Measurements from ENCODE around the gene PPP1R14B. TPM values are rescaled to one million over a fixed set of nuclear protein-coding genes. Genes with fewer than 3 reads are reported as not detected.
A peak's percentile ranks its signal among the peaks of the same experiment; 100 is the strongest.

PPP1R14B gene
- total RNA-seq, 2 experiments from 2014 or later = 142 to 177 TPM

DNA sequence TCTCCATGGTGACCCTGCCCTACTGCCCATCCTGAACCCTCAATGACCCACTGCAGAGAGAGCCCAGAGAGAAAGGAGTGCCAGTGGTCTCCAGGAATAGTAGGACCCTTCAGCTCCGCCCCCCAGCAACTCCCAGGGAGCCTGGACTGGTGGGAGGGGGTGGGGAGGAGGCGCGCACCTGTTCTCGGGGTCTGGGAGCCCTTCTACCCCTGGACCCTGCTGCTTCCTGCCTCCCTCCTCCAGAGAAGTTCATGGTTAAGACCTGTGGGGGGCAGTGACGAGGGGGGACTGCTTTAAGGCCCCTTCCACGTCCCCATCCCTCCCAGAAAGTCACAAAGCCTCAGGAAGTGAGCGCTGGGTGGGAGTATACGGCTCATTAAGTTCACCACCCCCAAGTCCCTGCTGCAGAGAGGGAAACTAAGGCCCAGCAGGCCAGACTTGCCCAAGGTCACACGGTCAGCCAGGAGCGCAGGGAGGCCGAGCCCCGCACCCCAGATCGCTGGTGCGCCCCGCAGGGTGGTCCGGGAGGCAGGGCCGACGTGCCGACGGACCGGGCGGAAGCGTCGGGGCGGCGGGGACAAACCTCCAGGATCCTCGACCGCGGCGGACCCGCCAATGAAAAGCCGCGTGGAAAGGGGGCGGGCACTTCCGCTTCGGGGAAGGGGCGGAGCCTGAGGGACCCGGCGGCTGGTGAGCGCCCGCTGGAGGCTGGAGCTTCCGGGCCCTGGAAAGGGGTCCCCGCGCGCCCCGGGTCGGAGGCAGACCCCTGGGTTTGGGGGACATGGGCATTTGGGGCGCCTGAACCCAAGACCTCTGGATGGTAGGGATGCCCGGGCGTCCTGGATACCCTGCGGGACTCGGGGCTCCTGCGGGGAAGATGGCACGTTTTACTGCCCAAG lies 20.9 kb downstream of the PPP1R14B start, which contains the start of the genes NUDT22 and TRPT1:
Gene NUDT22 (plus strand): TSS at position 667 of the 899 bp plus-strand sequence. CDS start 379 bp downstream, outside the sequence.
Gene TRPT1 (minus strand): TSS at position 579 of the 899 bp plus-strand sequence. CDS start 326 bp downstream, at position 253.
- CTCF ChIA-PET = interaction anchor here (0.8 to 3.4 kb wide), 17 partner anchors 11 to 1440 kb away, joined by 3 to 36 read pairs (median 6); partner anchors contain the start of genes CCDC88B, ESRRA, FERMT3 and FKBP2
- peaks cover 35% of the 10 kb centered on the region for H3K4me1 Mint-ChIP-seq
- H3K9me3 Mint-ChIP-seq (ENCODE audit: low read depth) = no peaks in the 10 kb centered on the region

DNA sequence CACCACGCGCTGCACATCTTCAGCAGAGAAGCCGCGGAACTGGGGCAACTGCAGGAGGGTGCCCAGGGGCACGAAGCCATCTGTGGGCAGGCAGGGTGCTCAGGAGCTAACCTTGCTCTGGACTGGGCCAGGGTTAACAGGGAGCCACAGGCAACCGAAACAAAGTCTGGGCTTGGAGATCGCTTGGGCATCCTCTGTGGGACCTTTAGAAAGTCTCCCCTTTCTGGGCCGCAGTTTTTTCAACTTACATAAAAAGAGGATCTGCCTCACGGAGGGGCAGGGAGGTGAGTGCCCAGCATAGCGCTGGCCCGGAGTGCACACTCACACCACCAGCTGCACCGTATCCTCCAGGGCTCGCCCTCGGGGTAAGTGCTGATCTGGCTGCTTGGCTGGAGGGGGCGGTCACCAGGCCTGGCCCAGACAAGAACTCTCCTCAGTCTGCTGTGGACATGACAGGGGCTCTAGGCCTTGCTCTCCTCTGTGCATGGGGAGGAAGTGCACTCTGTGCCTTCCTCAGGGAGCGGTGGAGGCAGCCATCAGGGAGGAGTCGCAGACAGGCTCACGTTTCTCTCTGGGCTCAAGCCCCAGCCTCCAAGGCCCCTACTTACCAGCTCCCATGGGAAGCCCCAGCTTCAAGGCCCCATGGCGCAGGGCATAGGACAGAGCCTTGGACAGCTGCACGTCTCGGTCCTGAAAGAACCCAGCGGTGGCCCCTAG lies 21.7 kb downstream of the PPP1R14B start:
- Mint-ChIP-seq H3K27ac (peak overlapping the region; percentile 90), H3K9me3 (ENCODE audit: low read depth) (no peaks in the 10 kb centered on the region), H3K27me3 (no peaks in the 10 kb centered on the region), H3K4me1 (peaks cover 35% of the 10 kb centered on the region), H3K4me3 (peak overlapping the region; percentile 87), H3K36me3 (peaks cover 8% of the 10 kb centered on the region)
- ATAC-seq (no peak), DNase-seq (no peak)
- CTCF ChIA-PET = interaction anchor here (1.5 to 3.4 kb wide), 5 partner anchors 17 to 78 kb away, joined by 8 to 36 read pairs (median 16); partner anchors contain the start of genes ESRRA, FERMT3 and PPP1R14B

More for the DNA sequence above, 20.9 kb downstream of the PPP1R14B start, which contains the start of the genes NUDT22 and TRPT1:
- DNase-seq (peak; percentile 96), ATAC-seq (peak; percentile 71)
- H3K4me3 Mint-ChIP-seq = peak within 1 kb of the TSS; percentile 87
- no peaks in the 10 kb centered on the region for H3K27me3 Mint-ChIP-seq
- peaks cover 6% of the 10 kb centered on the region for H3K36me3 Mint-ChIP-seq
- peak within 1 kb of the TSS; percentile 90 for H3K27ac Mint-ChIP-seq

DNA sequence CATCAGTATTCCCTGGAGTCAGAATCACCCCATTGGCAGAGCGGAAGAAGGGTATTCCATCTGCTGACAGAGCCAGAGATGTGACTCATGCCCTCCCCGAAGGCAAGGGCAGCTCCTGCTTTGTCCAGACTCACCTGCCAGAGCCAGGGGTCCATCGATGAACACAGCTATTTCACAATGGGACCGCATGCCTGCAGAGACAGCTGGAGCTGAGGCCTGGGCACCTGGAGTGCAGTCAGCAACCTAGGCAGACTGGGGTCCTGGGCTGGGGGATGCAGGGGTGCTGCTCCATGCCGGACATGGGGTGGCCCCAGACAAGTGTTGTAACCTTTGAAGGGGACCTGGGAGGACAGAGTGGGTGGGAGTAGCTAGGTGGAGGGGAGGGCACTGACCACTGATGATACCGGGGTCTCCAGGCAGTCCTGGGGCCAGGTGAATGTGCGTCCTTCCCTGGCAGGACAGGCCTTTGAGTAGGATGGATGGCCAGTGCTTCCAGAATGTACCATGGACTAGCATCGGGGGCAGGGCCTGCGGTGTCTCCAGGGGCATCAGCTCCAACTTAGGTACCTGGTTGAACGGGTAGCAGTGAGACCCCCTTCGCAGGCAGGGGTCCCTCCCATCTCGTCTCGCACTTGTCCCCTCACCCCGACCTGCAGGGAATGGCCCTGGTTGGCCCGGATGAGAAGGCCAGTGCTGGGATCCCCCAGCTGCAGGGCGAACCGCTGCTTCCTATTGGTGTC lies 22.4 kb downstream of the PPP1R14B start:
- peak overlapping the region; percentile 90 for H3K27ac Mint-ChIP-seq
- CTCF ChIA-PET = interaction anchor here (1.2 to 3.4 kb wide), 5 partner anchors 16 to 80 kb away, joined by 3 to 36 read pairs (median 7); partner anchors contain the start of genes FERMT3 and PLCB3
- H3K27me3 Mint-ChIP-seq = no peaks in the 10 kb centered on the region
- H3K4me3 Mint-ChIP-seq = peak overlapping the region; percentile 87
- H3K9me3 Mint-ChIP-seq (ENCODE audit: low read depth) = no peaks in the 10 kb centered on the region
- peaks cover 29% of the 10 kb centered on the region for H3K4me1 Mint-ChIP-seq
- H3K36me3 Mint-ChIP-seq = peaks cover 9% of the 10 kb centered on the region
- no peak for ATAC-seq
- DNase-seq = no peak

DNA sequence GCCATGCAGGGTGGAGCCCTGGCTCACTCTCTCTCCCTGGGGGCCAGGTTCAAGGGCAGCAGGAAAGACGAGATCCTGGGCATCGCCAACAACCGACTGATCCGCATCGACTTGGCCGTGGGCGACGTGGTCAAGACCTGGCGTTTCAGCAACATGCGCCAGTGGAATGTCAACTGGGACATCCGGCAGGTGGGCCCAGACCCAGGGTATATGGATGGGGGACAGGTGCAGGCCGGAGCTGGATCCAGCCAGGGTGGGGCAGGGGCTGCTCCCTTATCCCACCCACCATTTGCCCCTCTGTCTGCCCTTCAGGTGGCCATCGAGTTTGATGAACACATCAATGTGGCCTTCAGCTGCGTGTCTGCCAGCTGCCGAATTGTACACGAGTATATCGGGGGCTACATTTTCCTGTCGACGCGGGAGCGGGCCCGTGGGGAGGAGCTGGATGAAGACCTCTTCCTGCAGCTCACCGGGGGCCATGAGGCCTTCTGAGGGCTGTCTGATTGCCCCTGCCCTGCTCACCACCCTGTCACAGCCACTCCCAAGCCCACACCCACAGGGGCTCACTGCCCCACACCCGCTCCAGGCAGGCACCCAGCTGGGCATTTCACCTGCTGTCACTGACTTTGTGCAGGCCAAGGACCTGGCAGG lies 23.6 kb downstream of the PPP1R14B start:
- no peaks in the 10 kb centered on the region for H3K9me3 Mint-ChIP-seq (ENCODE audit: low read depth)

DNA sequence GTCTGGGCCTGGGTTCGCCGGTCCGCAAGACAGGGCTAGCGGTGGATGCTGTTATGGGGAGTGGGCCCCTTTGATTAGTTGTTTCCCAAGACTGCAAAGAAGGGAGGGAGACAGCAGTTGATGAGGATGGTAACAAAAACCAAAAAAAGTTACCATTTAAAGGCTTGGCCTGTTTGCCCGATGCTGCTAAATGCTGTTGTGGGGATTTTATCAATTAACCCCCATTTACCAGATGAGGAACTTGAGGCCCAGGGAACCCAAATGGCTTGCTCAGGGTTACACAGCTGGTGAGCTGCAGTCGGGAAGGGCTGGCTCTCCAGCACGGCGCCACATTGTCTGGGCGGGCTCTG lies 24.1 kb downstream of the PPP1R14B start:
- Mint-ChIP-seq H3K4me3 (no peak overlapping the region), H3K27me3 (no peaks in the 10 kb centered on the region), H3K9me3 (ENCODE audit: low read depth) (no peaks in the 10 kb centered on the region), H3K4me1 (peaks cover 19% of the 10 kb centered on the region), H3K27ac (no peak overlapping the region), H3K36me3 (peaks cover 14% of the 10 kb centered on the region)
- DNase-seq (no peak), ATAC-seq (no peak)
- CTCF ChIA-PET = interaction anchor here (0.7 to 1.8 kb wide), 3 partner anchors 18 to 78 kb away, joined by 3 to 7 read pairs (median 3); partner anchors contain the start of genes CATSPERZ and PLCB3

More for the DNA sequence above, 23.6 kb downstream of the PPP1R14B start:
- ATAC-seq (no peak), DNase-seq (no peak)
- CTCF ChIA-PET = interaction anchor here (0.7 to 1.8 kb wide), 5 partner anchors 17 to 81 kb away, joined by 3 to 7 read pairs (median 3); partner anchors contain the start of genes CATSPERZ, FERMT3 and PLCB3
- no peak overlapping the region for H3K4me3 Mint-ChIP-seq
- H3K4me1 Mint-ChIP-seq = peaks cover 22% of the 10 kb centered on the region
- H3K36me3 Mint-ChIP-seq = peaks cover 12% of the 10 kb centered on the region
- no peaks in the 10 kb centered on the region for H3K27me3 Mint-ChIP-seq
- H3K27ac Mint-ChIP-seq = no peak overlapping the region

DNA sequence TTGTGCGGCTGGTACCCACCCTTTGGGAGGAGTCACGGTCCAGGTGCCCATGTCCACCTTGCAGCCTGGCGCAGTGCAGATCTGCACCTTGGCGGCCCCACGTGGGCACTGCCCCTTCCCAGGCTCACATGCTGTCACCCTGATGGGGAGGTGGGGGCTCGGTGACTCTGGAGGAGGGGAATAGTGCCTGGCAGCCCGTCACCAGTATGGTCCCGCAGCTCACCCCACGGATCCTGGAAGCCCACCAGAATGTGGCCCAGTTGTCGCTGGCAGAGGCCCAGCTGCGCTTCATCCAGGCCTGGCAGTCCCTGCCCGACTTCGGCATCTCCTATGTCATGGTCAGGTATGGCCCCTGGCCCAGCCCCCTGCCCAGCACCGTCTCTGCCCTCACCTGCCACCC lies 25.9 kb downstream of the PPP1R14B start:
- no peak for ATAC-seq
- no peak overlapping the region for H3K27ac Mint-ChIP-seq
- H3K36me3 Mint-ChIP-seq = peaks cover 19% of the 10 kb centered on the region
- peaks cover 11% of the 10 kb centered on the region for H3K4me1 Mint-ChIP-seq
- CTCF ChIA-PET = no interaction called here
- H3K27me3 Mint-ChIP-seq = no peaks in the 10 kb centered on the region
- no peak for DNase-seq
- no peak overlapping the region for H3K4me3 Mint-ChIP-seq
- no peaks in the 10 kb centered on the region for H3K9me3 Mint-ChIP-seq (ENCODE audit: low read depth)

DNA sequence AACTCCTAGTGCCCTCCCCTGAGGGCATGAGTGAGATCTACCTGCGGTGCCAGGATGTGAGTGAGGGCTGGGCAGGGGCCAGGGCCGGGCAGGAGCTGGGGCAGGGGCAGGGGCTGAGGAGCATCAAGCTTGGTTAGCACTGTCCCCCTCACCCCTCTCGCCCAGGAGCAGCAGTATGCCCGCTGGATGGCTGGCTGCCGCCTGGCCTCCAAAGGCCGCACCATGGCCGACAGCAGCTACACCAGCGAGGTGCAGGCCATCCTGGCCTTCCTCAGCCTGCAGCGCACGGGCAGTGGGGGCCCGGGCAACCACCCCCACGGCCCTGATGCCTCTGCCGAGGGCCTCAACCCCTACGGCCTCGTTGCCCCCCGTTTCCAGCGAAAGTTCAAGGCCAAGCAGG lies 26.5 kb downstream of the PPP1R14B start:
- DNase-seq (no peak), ATAC-seq (no peak)
- no peak overlapping the region for H3K27ac Mint-ChIP-seq
- CTCF ChIA-PET = no interaction called here
- no peaks in the 10 kb centered on the region for H3K27me3 Mint-ChIP-seq
- H3K9me3 Mint-ChIP-seq (ENCODE audit: low read depth) = no peaks in the 10 kb centered on the region
- H3K36me3 Mint-ChIP-seq = peaks cover 19% of the 10 kb centered on the region
- peaks cover 10% of the 10 kb centered on the region for H3K4me1 Mint-ChIP-seq
- no peak overlapping the region for H3K4me3 Mint-ChIP-seq

DNA sequence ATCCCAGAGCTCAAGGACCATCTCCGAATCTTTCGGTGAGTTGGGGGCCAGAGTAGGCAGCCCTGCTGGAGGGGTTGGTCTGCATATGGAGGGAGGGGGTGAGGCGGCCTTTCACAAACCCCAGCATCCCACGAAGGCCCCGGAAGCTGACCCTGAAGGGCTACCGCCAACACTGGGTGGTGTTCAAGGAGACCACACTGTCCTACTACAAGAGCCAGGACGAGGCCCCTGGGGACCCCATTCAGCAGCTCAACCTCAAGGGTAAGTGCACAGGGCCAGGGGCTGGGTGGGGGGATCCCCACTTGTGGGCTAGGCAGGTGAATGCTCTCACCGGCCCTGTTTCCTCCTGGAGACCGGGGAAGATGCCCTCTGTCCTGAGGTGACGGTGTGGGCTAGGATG lies 27.0 kb downstream of the PPP1R14B start:
- CTCF ChIA-PET = interaction anchor here (0.6 kb wide), 1 partner anchor 1447 kb away, joined by 3 read pairs; no protein-coding TSS in a partner anchor

DNA sequence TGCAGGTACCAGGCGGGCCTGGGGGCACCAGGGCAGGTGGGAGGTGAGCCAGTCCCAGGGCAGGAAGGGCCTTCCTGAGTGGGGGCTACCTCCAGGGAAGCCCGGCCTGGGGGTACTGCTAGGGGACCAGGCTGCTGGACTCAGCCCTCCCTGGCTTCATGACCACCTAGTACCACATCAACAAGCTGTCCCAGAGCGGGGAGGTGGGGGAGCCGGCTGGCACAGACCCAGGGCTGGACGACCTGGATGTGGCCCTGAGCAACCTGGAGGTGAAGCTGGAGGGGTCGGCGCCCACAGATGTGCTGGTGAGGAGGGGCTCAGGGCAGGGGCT lies 27.4 kb downstream of the PPP1R14B start:
- no peaks in the 10 kb centered on the region for H3K27me3 Mint-ChIP-seq
- CTCF ChIA-PET = interaction anchor here (0.6 kb wide), 1 partner anchor 1446 kb away, joined by 3 read pairs; no protein-coding TSS in a partner anchor

More for the DNA sequence above, 27.0 kb downstream of the PPP1R14B start:
- Mint-ChIP-seq H3K36me3 (peaks cover 24% of the 10 kb centered on the region), H3K27ac (no peak overlapping the region), H3K4me3 (no peak overlapping the region), H3K27me3 (no peaks in the 10 kb centered on the region), H3K4me1 (peaks cover 8% of the 10 kb centered on the region), H3K9me3 (ENCODE audit: low read depth) (no peaks in the 10 kb centered on the region)
- ATAC-seq (no peak), DNase-seq (no peak)

DNA sequence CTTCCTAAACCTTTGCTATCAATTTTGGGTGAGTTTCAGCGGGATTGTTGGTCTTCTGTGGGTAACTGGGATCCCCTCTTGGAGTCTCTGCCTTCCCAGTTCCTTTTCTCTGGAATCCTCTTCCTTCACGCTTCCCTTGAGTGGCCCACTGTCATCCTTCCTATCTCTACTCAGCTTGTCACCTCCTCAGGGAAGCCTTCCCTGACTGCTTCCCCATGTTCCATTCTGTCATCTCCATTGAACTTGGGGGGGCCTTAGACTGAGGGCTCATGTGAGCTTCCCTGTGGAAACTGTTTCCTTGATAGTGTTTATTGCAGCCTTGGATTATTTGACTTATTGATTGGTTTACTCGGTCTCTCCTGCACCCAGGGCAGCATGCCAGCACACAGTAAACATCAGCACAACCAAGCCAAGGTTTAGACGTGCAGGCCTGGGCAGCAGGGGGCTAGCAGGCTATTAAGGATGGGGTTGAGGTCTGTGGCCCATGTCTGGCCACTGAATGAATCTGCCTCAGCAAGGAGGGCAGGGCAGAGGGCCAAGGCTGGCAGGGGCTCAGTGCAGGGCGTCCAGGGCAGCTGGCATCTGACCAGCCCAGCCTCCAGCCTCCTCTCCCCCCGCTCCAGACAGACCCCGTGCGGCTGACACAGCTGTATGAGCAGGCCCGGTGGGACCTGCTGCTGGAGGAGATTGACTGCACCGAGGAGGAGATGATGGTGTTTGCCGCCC lies 28.0 kb downstream of the PPP1R14B start:
- CTCF ChIA-PET = interaction anchor here (0.6 to 1.3 kb wide), 2 partner anchors 16 to 1446 kb away, joined by 3 to 6 read pairs; no protein-coding TSS in a partner anchor

More for the DNA sequence above, 27.4 kb downstream of the PPP1R14B start:
- Mint-ChIP-seq H3K27ac (no peak overlapping the region), H3K36me3 (peaks cover 27% of the 10 kb centered on the region), H3K9me3 (ENCODE audit: low read depth) (no peaks in the 10 kb centered on the region), H3K4me1 (peaks cover 6% of the 10 kb centered on the region), H3K4me3 (no peak overlapping the region)
- ATAC-seq (no peak), DNase-seq (no peak)

DNA sequence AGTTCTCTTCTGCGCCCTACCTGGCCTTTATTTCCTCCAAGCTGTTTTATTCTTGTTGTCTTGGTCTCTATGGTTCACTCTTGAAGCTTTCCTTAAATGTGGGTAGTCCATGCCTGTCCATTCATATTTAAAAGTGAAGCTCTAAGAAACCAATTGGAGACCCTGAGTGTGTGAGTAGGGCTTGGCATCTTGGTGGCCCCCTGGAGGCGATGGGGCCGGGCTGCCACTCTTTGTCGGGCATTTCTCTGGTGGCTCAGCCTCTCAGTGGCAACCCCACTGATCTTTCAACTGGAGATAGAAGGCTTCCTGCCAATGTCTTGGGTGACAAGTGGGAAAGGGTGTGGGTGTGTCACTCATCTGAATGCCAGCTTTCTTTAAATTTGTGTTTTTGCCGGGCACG lies 29.9 kb downstream of the PPP1R14B start:
- Mint-ChIP-seq H3K27ac (peak overlapping the region; percentile 19), H3K9me3 (ENCODE audit: low read depth) (no peaks in the 10 kb centered on the region), H3K4me1 (peaks cover 9% of the 10 kb centered on the region), H3K27me3 (no peaks in the 10 kb centered on the region), H3K4me3 (no peak overlapping the region), H3K36me3 (peaks cover 38% of the 10 kb centered on the region)
- DNase-seq (no peak), ATAC-seq (no peak)
- CTCF ChIA-PET = interaction anchor here (0.7 to 1.3 kb wide), 5 partner anchors 10 to 101 kb away, joined by 3 to 6 read pairs (median 5); partner anchors contain the start of genes FERMT3 and PRDX5

More for the DNA sequence above, 28.0 kb downstream of the PPP1R14B start:
- peaks cover 30% of the 10 kb centered on the region for H3K36me3 Mint-ChIP-seq
- no peaks in the 10 kb centered on the region for H3K9me3 Mint-ChIP-seq (ENCODE audit: low read depth)
- H3K27me3 Mint-ChIP-seq = no peaks in the 10 kb centered on the region
- no peak overlapping the region for H3K27ac Mint-ChIP-seq
- no peak overlapping the region for H3K4me3 Mint-ChIP-seq
- DNase-seq (no peak), ATAC-seq (no peak)
- H3K4me1 Mint-ChIP-seq = peaks cover 4% of the 10 kb centered on the region

Measured in activated CD8-positive, alpha-beta memory T cell treated with anti-CD3 and anti-CD28 coated beads, Interleukin-2, amount 10 ng/mL, durations not matched to agents 7 days and 5 days (primary cell).